ENCODE data around the gene TNIK.

DNA sequence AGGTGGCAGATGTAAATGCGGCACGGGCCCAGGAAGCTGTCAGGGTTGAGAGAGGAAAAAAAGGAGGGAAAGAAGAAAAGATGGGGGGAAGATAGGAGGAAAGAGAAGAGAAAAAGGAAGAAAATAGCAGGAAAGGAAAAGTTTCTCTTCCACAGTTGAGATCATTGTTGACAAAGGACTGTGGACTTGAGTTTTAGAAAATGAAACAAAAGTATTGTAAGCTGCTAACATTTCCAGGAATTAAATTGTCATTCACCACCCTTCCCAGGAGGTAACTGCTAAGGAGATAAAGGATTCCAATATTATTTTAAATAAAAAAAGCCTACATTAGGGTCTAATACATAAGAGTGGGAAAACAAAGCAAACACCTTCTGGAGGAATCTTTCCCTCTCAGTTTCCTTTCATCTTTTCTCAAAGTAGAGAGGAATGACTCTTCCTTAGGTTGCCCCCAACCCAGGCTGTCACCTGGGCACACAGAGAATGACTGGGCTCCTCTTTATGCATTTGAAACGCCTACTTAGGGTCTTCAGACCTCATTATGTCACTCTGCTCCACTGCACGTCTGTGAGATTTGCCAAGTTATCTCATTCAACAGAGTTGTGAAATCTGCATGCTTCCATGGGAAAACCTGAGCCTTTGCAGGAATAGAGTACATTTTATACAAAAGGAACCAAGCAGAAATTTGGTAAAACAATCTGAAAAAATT is 194.0 kb downstream of the TNIK start:
- TF ChIP-seq, protein P1, sequence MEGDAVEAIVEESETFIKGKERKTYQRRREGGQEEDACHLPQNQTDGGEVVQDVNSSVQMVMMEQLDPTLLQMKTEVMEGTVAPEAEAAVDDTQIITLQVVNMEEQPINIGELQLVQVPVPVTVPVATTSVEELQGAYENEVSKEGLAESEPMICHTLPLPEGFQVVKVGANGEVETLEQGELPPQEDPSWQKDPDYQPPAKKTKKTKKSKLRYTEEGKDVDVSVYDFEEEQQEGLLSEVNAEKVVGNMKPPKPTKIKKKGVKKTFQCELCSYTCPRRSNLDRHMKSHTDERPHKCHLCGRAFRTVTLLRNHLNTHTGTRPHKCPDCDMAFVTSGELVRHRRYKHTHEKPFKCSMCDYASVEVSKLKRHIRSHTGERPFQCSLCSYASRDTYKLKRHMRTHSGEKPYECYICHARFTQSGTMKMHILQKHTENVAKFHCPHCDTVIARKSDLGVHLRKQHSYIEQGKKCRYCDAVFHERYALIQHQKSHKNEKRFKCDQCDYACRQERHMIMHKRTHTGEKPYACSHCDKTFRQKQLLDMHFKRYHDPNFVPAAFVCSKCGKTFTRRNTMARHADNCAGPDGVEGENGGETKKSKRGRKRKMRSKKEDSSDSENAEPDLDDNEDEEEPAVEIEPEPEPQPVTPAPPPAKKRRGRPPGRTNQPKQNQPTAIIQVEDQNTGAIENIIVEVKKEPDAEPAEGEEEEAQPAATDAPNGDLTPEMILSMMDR (conservative IDR thresholded peaks at IDR 0.05; ENCODE audit: low read depth, low read length) = no peak
- no peak for TF ChIP-seq EZH2 (IDR thresholded peaks at IDR 0.05; ENCODE audit: low read length, unreplicated experiment)
- no peak for TF ChIP-seq EZH2phosphoT487 (IDR thresholded peaks at IDR 0.05; ENCODE audit: borderline replicate concordance, low read length)
